ENCODE results near the gene CFAP157. TPM values are rescaled to one million over a fixed set of nuclear protein-coding genes. Genes with fewer than 3 reads are reported as not detected.
A peak's percentile ranks its signal among the peaks of the same experiment; 100 is the strongest.

The CFAP157 gene
- total and polyA plus RNA-seq, 2 of the 13 experiments (the other 11 are each of a cell fraction or from before 2014, with no cell fraction given), result 0.07 TPM; not detected in 1

- TF ChIP-seq ZNF326 (CRISPR knock-in tag; IDR thresholded peaks at IDR 0.05; ENCODE audit: borderline replicate concordance) (no peak), ZNF512 (CRISPR knock-in tag; IDR thresholded peaks at IDR 0.05) (no peak), NFE2 (CRISPR knock-in tag; IDR thresholded peaks at IDR 0.05) (no peak), TRIM22 (IDR thresholded peaks at IDR 0.05) (no peak), FOSL1 (CRISPR knock-in tag; IDR thresholded peaks at IDR 0.05; ENCODE audit: borderline replicate concordance) (no peak), POLR2AphosphoS2 (IDR thresholded peaks at IDR 0.05; ENCODE audit: low read depth, low read length) (no peak), ZNF282 (IDR thresholded peaks at IDR 0.05; ENCODE audit: partially characterized antibody) (no peak), SYNCRIP (IDR thresholded peaks at IDR 0.05; ENCODE audit: insufficient read depth, low read depth, low read length) (no peak), KDM5A (IDR thresholded peaks at IDR 0.05; ENCODE audit: borderline replicate concordance, low read length) (0 out of 2 replicates have a peak, but pooled peaks have one; percentile 54), DDIT3 (CRISPR knock-in tag; IDR thresholded peaks at IDR 0.05) (no peak), TRIM24 (CRISPR knock-in tag; IDR thresholded peaks at IDR 0.05) (no peak), ZNF280D (CRISPR knock-in tag; IDR thresholded peaks at IDR 0.05) (no peak), IRF1 (CRISPR knock-in tag; IDR thresholded peaks at IDR 0.05; ENCODE audit: low read depth) (0 out of 2 replicates have a peak, but pooled peaks have one; percentile 67), HDAC1 (CRISPR knock-in tag; IDR thresholded peaks at IDR 0.05) (peak; percentile 88), BHLHE40 (IDR thresholded peaks at IDR 0.05; ENCODE audit: low read length) (no peak), AGO2 (optimal IDR thresholded peaks at IDR 0.05; ENCODE audit: low read depth, low read length) (no peak), ZBTB8A (CRISPR knock-in tag; IDR thresholded peaks at IDR 0.05; ENCODE audit: borderline replicate concordance, low read depth) (no peak), CEBPZ (IDR thresholded peaks at IDR 0.05; ENCODE audit: low read length) (no peak)
These were observed 28.1 kb downstream of the CFAP157 start, which contains the start of gene TOR2A (continued) for GRCh38 chr9:127734747-127735529.
